ENCODE results near the gene PPP2R5C. TPM values are rescaled to one million over a fixed set of nuclear protein-coding genes. Genes with fewer than 3 reads are reported as not detected.
"Not testable (repeated sequence)": the region's sequence is repeated elsewhere in the genome, so short reads cannot be mapped to it uniquely, and the experiment has no call there.

The PPP2R5C gene
- total and polyA plus RNA-seq, 2 donors (not counting 3 experiments of a cell fraction or from before 2014, with no cell fraction given): 42.6 to 83.6 TPM

DNA sequence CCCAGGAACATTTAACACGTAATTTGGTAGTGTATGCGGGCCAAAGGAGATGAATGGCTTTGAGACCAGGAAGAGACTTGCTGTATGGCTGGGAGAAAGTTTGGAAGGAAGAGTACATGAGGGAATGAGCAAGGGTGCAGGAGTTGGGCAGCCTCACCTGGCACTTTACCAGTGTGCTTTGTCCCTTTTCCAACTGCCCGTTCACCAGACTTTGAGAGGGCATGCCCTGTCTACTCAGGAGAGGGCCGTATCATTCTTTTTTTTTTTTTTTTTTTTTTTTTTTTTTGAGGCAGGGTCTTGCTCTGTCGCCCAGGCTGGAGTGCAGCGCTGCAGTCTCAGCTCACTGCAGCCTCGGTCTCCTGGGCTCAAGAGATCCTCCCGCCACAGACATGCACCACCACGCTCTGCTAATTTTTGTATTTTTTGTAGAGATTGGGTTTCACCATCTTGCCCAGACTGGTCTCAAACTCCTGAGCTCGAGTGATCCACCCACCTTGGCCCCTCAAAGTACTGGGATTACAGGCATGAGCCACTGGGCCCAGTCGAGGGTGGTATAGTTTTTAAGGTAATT lies 209.4 kb downstream of the PPP2R5C start:
- no peaks in the 10 kb centered on the region for H3K9me1 ChIP-seq (replicated peaks; ENCODE audit: control insufficient read depth, extremely low read depth, insufficient read depth, low read length)
- no peak overlapping the region for H3K27ac ChIP-seq (ENCODE audit: insufficient read depth, low read depth, low read length)
- intact Hi-C loops (cut with micrococcal nuclease): no loop called here
- H3K9me3 ChIP-seq (replicated peaks; ENCODE audit: control insufficient read depth, insufficient read depth, low read length): no peaks in the 10 kb centered on the region
- peaks cover 4 to 5% of the 10 kb centered on the region in 2 experiments for H3K36me3 ChIP-seq (ENCODE audit: control insufficient read depth in 2 of 2, extremely low read depth in 1 of 2, insufficient read depth in 2 of 2, low read length in 2 of 2)
- DNase-seq (ENCODE audit: low read depth, low spot score): no peak
- no peak overlapping the region for H2AFZ ChIP-seq (ENCODE audit: low read depth, low read length)
- H3K4me2 ChIP-seq (ENCODE audit: insufficient read depth, low read length): no peak overlapping the region
- TF ChIP-seq EZH2 (IDR thresholded peaks at IDR 0.05; ENCODE audit: borderline replicate concordance, low read depth, low read length, severe bottlenecking) (no peak), MYC (IDR thresholded peaks at IDR 0.05; ENCODE audit: low read depth, low read length) (no peak), JUN (IDR thresholded peaks at IDR 0.05; ENCODE audit: borderline replicate concordance, insufficient read depth, insufficient read length, low read depth) (no peak), FOS (IDR thresholded peaks at IDR 0.05; ENCODE audit: borderline replicate concordance, insufficient read depth, low read length) (no peak), POLR2A (IDR thresholded peaks at IDR 0.05; ENCODE audit: low read depth, low read length) (no peak), POLR2AphosphoS5 (IDR thresholded peaks at IDR 0.05; ENCODE audit: insufficient read depth, low read depth, low read length) (no peak)
- TF ChIP-seq, protein P1, sequence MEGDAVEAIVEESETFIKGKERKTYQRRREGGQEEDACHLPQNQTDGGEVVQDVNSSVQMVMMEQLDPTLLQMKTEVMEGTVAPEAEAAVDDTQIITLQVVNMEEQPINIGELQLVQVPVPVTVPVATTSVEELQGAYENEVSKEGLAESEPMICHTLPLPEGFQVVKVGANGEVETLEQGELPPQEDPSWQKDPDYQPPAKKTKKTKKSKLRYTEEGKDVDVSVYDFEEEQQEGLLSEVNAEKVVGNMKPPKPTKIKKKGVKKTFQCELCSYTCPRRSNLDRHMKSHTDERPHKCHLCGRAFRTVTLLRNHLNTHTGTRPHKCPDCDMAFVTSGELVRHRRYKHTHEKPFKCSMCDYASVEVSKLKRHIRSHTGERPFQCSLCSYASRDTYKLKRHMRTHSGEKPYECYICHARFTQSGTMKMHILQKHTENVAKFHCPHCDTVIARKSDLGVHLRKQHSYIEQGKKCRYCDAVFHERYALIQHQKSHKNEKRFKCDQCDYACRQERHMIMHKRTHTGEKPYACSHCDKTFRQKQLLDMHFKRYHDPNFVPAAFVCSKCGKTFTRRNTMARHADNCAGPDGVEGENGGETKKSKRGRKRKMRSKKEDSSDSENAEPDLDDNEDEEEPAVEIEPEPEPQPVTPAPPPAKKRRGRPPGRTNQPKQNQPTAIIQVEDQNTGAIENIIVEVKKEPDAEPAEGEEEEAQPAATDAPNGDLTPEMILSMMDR (IDR thresholded peaks at IDR 0.05; ENCODE audit: extremely low read depth in 1 of 2, insufficient read depth in 1 of 2, low read depth in 1 of 2, low read length in 2 of 2): no peak
- TF ChIP-seq, protein P2, sequence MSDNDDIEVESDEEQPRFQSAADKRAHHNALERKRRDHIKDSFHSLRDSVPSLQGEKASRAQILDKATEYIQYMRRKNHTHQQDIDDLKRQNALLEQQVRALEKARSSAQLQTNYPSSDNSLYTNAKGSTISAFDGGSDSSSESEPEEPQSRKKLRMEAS (IDR thresholded peaks at IDR 0.05; ENCODE audit: insufficient read depth, insufficient read length): no peak
- dilution Hi-C loops (cut with MboI; ENCODE audit: extremely low pct_ligation_motif_present, low sequenced_read_pairs): no loop called here
- peaks cover 32% of the 10 kb centered on the region for H3K4me1 ChIP-seq (ENCODE audit: control insufficient read depth, extremely low read depth, insufficient read depth, low read length)
- no peak overlapping the region for H3K9ac ChIP-seq (replicated peaks; ENCODE audit: extremely low read depth, insufficient read depth, low read length)
- H4K20me1 ChIP-seq (replicated peaks; ENCODE audit: control insufficient read depth, extremely low read depth, insufficient read depth, low read length): peaks cover 3% of the 10 kb centered on the region
- ChIA-PET POLR2A (no interaction called here), CTCF (no interaction called here)
- no peak overlapping the region for H3K4me3 ChIP-seq (replicated peaks in 1 of 3; ENCODE audit: insufficient read depth in 1 of 3, low read depth in 1 of 3, low read length in 3 of 3)
- H3K79me2 ChIP-seq (ENCODE audit: control insufficient read depth, insufficient read depth, low read length): peaks cover 84% of the 10 kb centered on the region
- BruUV-seq (replicated peaks): no TSS peak
- no peaks in the 10 kb centered on the region for H3K27me3 ChIP-seq (ENCODE audit: control insufficient read depth in 2 of 2, insufficient read depth in 2 of 2, low read length in 2 of 2)
- FAIRE-seq: no peak

DNA sequence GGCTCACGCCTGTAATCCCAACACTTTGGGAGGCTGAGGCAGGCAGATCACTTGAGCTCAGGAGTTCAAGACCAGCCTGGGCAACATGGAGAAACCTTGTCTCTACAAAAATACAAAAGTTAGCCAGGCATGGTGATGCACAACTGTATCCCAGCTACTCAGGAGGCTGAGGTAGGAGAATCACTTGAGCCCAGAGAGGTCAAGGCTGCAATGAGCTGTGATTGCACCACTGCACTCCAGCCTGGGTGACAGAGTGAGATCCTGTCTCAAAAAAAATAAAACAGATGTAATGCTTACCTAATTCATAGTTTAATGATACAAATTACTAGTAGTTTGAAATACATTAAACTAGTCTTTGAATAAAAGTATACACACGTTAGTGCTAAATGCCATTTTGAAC lies 209.9 kb downstream of the PPP2R5C start:
- DNase-seq (ENCODE audit: low read depth, low spot score); FAIRE-seq; H3K4me3 ChIP-seq (replicated peaks in 1 of 3; ENCODE audit: insufficient read depth in 1 of 3, low read depth in 1 of 3, low read length in 3 of 3); H3K9me3 ChIP-seq (replicated peaks; ENCODE audit: control insufficient read depth, insufficient read depth, low read length); intact Hi-C loops (cut with micrococcal nuclease); H3K36me3 ChIP-seq (ENCODE audit: control insufficient read depth in 2 of 2, extremely low read depth in 1 of 2, insufficient read depth in 2 of 2, low read length in 2 of 2); H4K20me1 ChIP-seq (replicated peaks; ENCODE audit: control insufficient read depth, extremely low read depth, insufficient read depth, low read length); H3K9me1 ChIP-seq (replicated peaks; ENCODE audit: control insufficient read depth, extremely low read depth, insufficient read depth, low read length); CTCF ChIA-PET; POLR2A ChIA-PET; dilution Hi-C loops (cut with MboI; ENCODE audit: extremely low pct_ligation_motif_present, low sequenced_read_pairs); H3K27me3 ChIP-seq (ENCODE audit: control insufficient read depth in 2 of 2, insufficient read depth in 2 of 2, low read length in 2 of 2); BruUV-seq (replicated peaks); H2AFZ ChIP-seq (ENCODE audit: low read depth, low read length): not testable (repeated sequence)
- peak overlapping the region; percentile 94 for H3K27ac ChIP-seq (ENCODE audit: insufficient read depth, low read depth, low read length)
- H3K4me2 ChIP-seq (ENCODE audit: insufficient read depth, low read length): peak overlapping the region; percentile 81
- H3K4me1 ChIP-seq (ENCODE audit: control insufficient read depth, extremely low read depth, insufficient read depth, low read length): peaks cover 29% of the 10 kb centered on the region
- H3K9ac ChIP-seq (replicated peaks; ENCODE audit: extremely low read depth, insufficient read depth, low read length): peak overlapping the region; percentile 81
- peaks cover 81% of the 10 kb centered on the region for H3K79me2 ChIP-seq (ENCODE audit: control insufficient read depth, insufficient read depth, low read length)
